T-helper 9 cell (primary cell): ENCODE measurements around the gene PSMB1.
"Not testable (repeated sequence)": the region's sequence is repeated elsewhere in the genome, so short reads cannot be mapped to it uniquely, and the experiment has no call there.

Experiments used
- DNase-seq: peaks from one replicate; pipeline ENCODE4 v3.0.0-alpha.2; 2020

Gene PSMB1

DNA sequence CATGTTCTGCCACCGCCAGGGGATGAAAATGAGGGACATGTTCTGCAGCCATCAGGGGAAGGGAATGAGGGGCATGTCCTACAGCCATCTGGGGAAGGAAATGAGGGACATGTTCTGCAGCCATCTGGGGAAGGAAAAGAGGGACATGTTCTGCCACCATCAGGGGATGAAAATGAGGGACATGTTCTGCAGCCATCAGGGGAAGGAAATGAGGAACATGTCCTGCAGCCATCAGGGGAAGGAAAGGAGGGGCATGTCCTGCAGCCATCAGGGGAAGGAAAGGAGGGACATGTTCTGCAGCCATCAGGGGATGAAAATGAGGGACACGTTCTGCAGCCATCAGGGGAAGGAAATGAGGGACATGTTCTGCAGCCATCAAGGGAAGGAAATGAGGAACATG is 50.8 kb downstream of the PSMB1 start:
- not testable (repeated sequence) for DNase-seq

DNA sequence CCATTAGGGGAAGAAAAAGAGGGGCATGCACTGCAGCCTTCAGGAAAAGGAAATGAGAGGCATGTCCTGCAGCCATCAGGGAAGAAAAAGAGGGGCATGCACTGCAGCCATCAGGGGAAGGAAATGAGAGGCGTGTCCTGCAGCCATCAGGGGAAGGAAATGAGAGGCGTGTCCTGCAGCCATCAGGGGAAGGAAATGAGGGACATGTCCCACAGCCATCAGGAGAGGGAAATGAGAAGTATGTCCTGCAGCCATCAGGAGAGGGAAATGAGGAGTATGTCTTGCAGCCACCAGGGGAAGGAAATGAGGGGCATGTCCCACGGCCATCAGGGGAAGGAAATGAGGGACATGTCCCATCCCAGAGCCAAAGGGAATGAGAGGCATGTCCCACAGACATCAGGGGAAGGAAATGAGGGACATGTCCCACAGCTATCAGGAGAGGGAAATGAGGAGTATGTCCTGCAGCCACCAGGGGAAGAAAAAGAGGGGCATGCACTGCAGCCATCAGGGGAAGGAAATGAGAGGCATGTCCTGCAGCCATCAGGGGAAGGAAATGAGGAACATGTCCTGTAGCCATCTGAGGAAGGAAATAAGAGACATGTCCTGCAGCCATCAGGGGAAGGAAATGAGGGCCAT is 52.0 kb downstream of the PSMB1 start:
- DNase-seq: no peak

DNA sequence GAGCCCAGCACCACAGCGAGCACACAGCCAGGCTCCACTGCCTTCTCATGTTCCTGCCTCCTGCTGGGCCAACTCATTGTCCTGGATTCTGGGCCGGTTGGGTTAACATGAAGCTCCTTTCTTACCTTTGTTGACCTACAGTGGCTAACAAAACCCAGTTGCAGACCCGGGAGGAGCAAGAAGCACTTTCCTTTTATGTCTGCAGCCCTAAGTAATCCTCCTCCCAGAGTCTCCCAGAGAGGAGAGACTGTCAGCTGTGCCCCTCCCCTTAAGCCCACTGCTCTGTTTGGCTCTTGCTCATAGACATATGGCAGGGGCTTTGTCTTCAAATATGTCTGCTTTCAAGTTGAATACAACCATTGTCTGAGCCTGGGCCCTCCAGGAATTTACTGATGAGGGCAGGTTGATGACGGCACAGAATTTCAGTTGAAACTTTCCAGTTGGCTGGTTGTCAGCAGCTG is 55.2 kb downstream of the PSMB1 start:
- DNase-seq: no peak

DNA sequence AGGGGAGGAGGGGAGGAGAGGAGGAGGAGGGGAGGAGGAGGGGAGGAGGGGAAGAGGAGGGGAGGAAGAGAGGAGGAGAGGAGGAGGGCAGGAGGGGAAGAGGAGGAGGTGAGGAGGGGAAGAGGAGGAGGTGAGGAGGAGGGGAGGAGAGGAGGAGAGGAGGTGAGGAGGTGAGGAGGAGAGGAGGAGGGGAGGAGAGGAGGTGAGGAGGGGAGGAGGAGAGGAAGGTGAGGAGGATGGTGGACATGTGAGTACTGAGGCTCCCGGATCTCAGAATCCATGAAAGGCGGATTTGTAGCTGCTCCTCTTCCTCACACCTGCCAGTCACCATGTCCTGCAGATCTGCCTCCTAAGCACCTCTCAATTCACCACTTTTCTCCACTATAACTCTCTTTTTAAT is 59.8 kb downstream of the PSMB1 start:
- no peak for DNase-seq

DNA sequence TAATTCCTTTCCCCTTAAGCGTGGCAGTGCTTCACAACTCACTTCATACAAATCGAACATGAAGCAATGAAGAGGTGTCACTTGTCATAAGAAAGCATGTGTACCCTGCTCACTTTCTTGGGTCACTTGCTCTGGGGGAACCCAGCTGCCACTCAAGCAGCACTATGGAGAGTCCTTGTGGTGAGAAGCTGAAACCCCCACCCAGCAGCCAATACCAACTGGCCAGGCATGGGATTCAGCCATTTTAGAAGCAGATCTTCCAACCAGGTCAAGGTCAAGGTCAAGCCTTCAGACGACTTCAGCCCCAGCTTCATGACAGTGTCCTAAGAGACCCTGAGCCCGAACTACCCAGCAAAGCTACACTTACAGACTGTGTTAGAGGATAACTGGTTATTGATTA is 62.8 kb downstream of the PSMB1 start:
- no peak for DNase-seq

DNA sequence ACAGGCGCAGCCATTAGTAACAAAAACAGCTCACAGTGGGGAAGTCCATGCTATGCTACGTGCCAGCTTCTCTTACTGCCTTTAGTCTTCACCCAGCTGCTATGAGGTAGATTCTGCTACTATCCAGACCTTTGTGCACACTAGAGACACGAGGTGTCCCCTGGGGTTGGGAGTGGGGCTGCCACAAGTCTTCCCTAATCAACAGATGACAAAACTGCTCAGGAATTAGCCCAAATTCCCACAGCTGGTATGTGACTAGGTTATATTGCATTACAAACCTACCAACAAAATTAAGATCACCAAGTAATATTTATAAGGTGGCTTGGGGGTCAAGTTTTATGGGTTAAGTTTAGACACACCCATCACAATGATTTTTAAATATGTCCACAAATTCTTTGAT is 63.3 kb downstream of the PSMB1 start:
- DNase-seq: no peak

DNA sequence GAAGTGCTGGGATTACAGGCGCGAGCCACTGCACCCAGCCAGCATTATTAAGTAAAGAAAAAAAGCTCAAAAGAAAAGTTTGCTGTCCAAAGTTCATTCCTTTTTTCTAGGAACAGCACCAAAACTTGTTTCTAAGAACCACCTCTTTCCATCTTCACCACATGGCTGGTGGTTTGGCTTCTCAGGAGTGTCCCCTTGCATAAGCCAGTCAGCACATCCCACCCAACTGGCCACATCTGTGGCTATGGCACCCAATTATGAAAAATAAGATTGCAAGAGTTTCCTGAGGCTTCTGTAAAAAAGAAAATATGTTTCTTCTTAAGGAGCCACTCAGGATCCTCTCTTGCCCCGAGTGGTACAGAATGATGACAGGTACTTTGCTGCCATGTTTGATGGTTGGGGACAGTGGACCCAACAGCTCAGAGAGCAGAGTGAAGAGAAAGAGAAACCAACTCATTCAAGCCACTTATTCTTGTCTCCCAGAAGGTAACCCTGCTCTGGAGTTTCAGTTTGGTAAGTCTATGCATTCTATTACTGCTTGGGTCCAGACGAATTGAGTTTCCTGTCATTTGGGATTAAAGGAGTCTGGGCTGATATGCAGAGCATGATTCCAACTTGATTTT is 65.3 kb downstream of the PSMB1 start:
- DNase-seq: no peak

DNA sequence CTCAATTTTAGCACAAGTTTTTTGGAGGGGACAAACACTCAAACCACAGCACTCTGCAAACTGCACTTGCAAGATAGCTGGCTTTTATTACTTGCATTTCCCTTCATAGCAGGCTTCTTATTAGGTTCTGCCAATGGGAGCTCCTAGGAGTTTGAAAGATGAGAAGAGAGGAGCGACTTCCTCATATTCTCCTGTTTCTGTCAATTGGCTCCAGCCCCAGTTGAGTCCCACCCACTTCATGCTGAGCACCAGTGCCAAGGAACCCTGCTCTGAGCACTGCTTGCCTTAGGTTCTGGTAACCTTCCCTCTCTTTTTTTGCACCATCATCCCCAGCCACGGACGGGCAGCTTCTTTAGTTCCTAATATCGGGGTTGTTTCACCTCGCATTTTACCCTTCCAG is 67.9 kb downstream of the PSMB1 start:
- DNase-seq: no peak
